Fibroblast of peridontal ligament (primary cell): Measurements from ENCODE around the gene CCDC40.
"Not testable (repeated sequence)": the region's sequence is repeated elsewhere in the genome, so short reads cannot be mapped to it uniquely, and the experiment has no call there.

Experiments used
- DNase-seq: peaks from one replicate; pipeline ENCODE4 v3.0.0-alpha.2; 2010; ENCODE audit errors: extremely low read depth

CCDC40 gene

GRCh38 chr17:80045703-80046102 lies 9.3 kb downstream of the CCDC40 start:
- no peak for DNase-seq

- DNase-seq, result not testable (repeated sequence)
These were observed 10.3 kb downstream of the CCDC40 start for GRCh38 chr17:80046709-80047108.

- no peak for DNase-seq
These were observed 10.7 kb downstream of the CCDC40 start for GRCh38 chr17:80047176-80047575.

DNA sequence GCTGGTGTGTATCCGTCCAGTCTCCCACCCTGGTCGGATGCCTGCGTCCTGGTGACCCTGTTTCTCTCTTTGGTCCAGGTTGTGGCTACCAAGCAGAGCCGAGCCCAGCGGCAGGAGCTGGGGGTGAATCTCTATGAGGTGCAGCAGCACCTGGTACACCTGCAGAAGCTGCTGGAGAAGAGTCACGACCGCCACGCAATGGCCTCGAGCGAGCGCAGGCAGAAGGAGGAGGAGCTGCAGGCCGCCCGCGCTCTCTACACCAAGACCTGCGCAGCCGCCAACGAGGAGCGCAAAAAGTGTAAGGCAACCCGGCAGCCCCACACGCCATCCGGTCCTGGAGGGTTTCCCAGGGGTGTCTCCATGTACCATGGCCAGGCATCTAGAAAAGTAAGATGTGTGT lies 13.5 kb downstream of the CCDC40 start:
- no peak for DNase-seq

DNA sequence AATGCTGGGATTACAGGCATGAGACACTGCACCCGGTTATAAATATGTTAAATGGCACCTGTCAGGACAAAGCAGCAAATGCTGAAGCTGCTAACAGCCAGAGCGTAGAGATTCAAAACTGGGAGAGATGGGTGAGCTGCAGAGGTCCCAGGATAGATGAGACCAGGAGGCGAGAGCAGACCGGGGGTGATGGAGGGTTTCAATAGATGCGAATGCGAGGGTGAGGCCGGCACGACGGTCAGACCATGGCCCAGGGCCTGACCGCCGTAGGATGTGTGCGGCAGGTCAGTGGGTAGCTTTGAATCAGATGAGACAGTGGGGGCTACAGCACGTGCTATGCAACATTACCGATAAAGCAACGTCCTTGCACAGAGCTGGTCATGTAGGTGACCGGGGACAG lies 14.3 kb downstream of the CCDC40 start:
- DNase-seq, result no peak

DNA sequence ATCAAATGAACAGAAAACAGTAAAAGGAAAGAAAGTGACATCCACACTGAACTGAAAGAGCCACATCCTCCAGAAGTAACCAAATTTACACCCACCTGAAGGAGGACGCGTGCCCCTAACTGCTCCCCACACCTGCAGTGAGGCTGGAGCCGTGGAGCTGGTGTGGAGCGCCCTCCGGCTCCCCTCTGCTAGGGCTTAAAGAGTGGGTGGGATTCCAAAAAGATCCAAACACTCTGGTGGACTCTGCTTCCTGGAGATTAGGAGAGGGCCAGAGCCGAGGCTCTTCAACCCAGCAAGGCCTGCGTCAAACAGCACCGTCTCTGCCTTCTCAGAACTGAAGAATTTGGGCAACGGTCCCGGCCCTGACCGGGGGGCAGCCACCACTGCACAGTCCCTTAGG lies 15.2 kb downstream of the CCDC40 start:
- no peak for DNase-seq

DNA sequence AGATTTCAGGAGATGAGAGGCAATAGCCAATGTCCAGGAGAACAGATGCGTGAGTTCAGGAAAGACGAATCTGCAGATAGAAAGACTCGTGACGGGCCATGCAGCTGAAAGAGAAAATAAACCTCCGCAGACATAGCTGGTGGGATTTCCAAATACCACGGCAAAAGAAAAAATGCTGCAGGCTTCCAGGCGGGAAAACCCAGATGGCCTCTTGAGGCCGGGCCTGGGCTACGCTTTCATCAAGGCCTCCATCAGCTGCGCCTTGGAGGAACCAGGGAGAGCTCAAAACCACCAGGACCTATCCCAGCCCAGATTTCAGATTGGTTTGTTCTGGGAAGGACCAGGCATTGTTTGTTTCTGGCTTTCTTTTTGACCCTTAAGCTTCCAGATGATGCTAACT lies 16.7 kb downstream of the CCDC40 start:
- peak; percentile 77 for DNase-seq

DNA sequence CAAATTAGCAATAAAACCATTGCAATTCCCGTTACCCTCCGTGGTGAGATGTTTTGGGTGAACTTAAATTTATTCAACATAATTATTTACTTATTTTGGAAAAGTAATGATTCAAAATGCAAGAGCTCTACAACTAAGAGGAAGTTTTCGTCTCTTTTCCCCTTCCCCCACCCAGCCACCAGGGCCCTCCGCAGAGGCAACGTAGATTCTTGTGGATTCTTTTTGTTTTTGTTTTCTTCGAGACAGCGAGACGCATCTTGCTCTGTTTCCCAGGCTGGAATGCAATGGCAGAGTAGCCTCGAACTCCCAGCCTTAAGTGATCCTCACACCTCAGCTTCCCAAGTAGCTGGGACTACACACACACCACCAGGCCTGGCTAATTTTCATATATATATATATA lies 19.2 kb downstream of the CCDC40 start:
- DNase-seq, result no peak

DNA sequence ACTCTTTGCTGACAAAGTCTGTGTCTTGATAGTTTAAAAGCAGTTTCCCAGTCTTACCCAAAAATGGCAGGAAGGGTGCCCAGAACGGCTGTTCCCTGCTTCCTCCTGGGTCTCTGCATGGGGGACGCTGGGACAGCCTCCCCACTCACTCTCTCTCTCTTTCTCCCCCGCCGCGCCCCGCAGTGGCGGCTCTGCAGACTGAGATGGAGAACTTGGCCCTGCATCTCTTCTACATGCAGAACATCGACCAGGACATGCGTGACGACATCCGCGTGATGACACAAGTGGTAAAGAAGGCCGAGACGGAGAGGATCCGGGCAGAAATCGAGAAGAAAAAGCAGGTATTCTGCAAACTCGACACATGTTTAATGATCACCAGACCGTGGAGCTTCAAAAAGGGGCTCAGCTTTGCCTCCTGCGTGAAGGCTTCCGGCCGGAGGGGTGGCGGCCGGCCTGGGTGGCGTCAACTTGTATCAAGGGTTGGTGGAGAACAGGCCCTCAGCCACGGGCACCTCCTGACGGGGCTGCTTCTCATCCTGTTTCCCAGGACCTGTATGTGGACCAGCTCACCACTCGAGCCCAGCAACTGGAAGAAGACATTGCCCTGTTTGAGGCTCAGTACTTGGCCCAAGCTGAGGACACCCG lies 22.0 kb downstream of the CCDC40 start:
- DNase-seq, result no peak

- no peak for DNase-seq
These were observed 24.2 kb downstream of the CCDC40 start for GRCh38 chr17:80060644-80061043.

DNA sequence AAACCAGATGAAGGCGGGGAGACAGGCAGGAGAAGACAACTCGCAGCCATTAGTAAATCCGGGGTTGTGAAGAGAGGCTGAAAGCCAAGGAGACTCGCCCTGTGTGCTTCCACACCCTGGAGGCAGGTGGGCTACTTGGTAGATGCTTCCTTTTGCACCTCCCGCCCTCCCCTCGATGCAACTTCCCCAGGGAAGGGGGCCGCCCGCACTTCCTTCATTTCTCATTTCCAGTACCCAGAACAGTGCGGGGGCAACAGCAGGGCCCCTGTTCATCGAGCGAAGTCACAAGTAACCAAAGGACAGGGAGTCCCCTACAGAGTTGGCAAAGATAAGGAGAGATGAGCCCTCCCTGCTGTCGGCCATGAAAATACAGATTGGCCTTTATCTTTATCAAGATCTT lies 25.0 kb downstream of the CCDC40 start:
- no peak for DNase-seq

- DNase-seq, result peak; percentile 61
These were observed 27.6 kb downstream of the CCDC40 start for GRCh38 chr17:80063830-80064585.

GRCh38 chr17:80064696-80065095 lies 28.3 kb downstream of the CCDC40 start:
- no peak for DNase-seq

DNA sequence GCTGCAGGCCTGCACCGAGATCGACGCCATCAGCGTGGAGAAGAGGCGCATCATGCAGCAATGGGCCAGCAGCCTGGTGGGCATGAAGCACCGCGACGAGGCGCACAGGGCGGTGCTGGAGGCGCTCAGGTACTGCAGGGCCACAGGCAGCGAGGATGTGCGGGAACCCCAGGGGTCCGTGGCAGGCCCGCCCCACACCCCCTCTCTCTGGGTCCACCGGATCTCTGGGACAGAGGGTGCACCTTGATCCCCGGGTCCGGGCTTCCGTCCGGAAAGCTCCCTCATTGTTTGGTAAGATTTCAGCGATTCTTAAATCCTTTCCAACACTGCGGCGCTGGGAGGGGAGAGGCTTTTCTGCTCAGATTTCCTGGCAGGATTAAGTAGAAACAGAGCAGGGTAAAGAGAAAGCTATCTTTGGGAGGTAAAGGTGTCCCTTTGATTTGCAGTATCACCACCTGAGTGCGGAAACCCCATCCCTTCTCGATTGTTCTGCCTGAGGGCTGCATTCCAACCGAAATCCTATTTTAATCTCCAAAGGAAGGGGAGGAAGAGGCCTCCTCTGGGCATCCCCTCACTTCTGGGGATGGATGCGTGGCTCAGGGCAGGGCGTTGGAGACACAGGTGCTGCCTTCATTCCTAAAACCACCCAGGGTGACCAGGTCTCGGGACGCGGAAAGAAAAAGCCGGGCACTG lies 29.2 kb downstream of the CCDC40 start:
- DNase-seq, result no peak

GRCh38 chr17:80067393-80067986 lies 31.0 kb downstream of the CCDC40 start:
- DNase-seq, result no peak

DNA sequence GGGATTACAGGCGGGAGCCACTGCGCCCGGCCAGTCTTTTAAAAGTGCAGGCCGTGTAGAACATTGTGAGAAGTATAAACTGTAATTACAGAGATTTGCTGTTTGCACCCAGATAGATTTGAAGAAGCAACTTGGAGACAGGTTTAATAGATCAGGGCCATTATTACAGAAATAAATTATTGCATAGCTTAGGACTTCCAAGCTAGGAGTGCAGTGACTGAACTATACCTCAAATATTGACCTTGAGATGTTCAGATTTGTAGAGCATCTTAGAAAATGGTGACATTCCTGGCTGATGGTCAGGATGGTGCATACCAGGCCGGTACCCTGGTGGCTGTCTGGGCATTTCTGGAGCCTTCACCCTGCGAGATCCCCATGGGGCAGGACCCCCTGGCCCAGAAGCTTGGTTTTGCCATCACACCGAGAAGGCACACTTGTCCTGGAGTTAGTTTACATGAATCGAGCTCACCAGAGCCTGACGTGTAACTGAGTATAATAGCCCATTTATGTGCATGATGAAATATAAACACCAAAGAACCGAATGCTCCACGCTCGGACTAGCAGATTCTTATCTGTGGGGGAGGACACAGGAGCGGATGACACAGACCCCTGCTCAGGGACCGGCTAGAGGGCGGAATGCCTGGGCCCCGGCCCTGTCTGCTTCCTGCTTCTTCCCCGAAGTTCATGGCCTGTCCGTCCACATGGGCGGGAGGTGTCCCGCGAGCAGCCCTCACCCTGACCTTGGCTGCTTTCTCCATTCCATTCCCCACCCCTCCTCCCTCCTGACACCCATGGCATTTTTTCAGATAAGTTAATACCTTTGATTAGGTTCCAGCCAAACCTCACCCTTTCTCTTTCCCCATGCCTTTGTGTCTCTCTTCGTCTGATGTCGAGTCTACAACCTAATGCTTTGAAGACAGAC lies 32.1 kb downstream of the CCDC40 start:
- DNase-seq, result peak; percentile 68

GRCh38 chr17:80070375-80071115 lies 34.1 kb downstream of the CCDC40 start:
- no peak for DNase-seq

DNA sequence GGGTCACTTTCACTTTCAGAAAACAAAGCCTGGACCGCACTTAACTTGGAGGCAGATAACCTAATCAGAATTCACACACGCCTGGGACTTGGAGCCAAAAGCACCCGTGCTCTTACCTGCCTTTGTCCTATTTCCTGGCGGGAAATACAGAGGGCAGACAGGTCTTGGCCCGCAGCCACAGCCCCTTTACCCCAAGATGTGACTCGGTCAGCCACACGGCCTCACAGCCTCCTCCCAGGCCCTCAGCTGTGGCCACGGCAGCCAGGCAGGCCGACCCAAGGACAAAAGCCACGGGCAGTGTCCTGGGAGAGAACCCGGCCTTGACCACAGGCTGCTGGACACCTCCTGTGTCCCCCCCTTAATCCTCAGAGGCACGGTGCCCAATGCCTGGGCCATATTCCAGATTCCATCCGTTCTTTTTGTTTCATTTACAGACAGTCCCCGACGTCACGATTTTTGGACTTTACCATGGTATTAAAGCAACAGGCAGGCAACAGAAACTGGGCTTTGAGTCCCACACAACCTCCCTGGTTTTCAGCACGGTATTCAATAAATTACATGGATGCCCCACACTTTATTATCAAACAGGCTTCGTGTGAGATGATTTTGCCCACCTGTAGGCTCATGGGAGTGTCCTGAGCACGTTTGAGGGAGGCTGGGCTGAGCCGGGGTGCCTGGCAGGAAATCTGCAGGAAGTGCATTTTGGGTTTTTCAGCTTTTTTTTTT lies 34.8 kb downstream of the CCDC40 start:
- peak; percentile 79 for DNase-seq

DNA sequence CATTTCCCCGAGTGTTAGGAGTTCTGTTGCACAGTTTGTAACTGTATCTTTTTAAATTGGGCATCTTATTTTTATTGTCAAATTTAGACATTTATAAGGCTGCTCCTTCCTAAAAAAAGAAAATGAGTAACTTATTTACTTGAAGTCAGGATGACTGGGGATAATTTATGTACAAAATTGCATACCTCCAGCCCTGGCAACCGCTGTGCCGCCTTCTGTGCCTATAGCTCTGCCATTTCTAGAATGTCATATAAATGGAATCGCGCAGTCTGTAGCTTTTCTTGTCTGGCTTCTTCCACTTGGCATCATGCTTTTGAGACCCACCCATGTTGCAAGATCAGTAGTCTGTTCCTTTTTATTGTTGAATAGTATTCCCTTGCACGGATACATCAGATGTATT lies 36.0 kb downstream of the CCDC40 start:
- DNase-seq, result no peak

DNA sequence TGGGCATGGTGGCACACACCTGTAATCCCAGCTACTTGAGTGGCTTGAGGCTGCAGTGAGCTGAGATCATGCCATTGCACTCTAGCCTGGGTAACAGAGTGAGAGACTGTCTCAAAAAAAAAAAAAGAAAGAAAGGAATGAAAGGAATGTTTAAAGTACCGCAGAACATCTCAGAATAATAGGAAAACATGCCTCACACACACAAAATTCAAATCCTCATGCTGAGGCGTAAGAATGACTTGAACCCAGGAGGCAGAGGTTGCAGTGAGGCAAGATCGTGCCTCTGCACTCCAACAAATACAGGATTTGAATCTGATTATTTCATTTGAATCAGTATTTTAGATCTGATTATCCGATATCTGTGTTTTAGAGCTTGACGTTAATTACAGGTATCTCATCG lies 43.6 kb downstream of the CCDC40 start:
- DNase-seq, result peak; percentile 19
